Stimulated activated CD8-positive, alpha-beta memory T cell treated with anti-CD3 and anti-CD28 coated beads, Interleukin-4, amount 100 ng/mL, for 1 hour (primary cell): ENCODE results near the gene PALLD.

Source experiments
- DNase-seq, 2 donors: peaks; one replicate each; pipeline ENCODE4 v3.0.0-alpha.2; 2020; ENCODE audit warnings: low read depth in 2 of 2, low spot score in 1 of 2

The PALLD gene

GRCh38 chr4:168755598-168756477, 259.0 kb downstream of the PALLD start:
- DNase-seq = no peak

GRCh38 chr4:168757500-168757899, 260.6 kb downstream of the PALLD start:
- DNase-seq = no peak

- DNase-seq = no peak
Measured at GRCh38 chr4:168758351-168758876, 261.6 kb downstream of the PALLD start.

GRCh38 chr4:168759321-168759720, 262.5 kb downstream of the PALLD start:
- DNase-seq = no peak

- DNase-seq = no peak
Measured at GRCh38 chr4:168759959-168760527, 263.2 kb downstream of the PALLD start.

- no peak for DNase-seq
Measured at GRCh38 chr4:168761066-168761465, 264.2 kb downstream of the PALLD start.

GRCh38 chr4:168765322-168765721, 268.5 kb downstream of the PALLD start:
- no peak for DNase-seq

GRCh38 chr4:168765726-168766125, 268.9 kb downstream of the PALLD start:
- DNase-seq = no peak

- no peak for DNase-seq
Measured at GRCh38 chr4:168766604-168767316, 269.9 kb downstream of the PALLD start.

- no peak for DNase-seq
Measured at GRCh38 chr4:168769416-168769815, 272.6 kb downstream of the PALLD start.

- no peak for DNase-seq
Measured at GRCh38 chr4:168769837-168770236, 273.0 kb downstream of the PALLD start.

GRCh38 chr4:168771251-168771650, 274.4 kb downstream of the PALLD start:
- DNase-seq = no peak

- no peak for DNase-seq
Measured at GRCh38 chr4:168773388-168774195, 276.7 kb downstream of the PALLD start.

- DNase-seq = no peak
Measured at GRCh38 chr4:168776382-168776781, 279.5 kb downstream of the PALLD start.

- DNase-seq = no peak
Measured at GRCh38 chr4:168777277-168777965, 280.6 kb downstream of the PALLD start.

- no peak for DNase-seq
Measured at GRCh38 chr4:168781341-168781740, 284.5 kb downstream of the PALLD start.

GRCh38 chr4:168781926-168782325, 285.1 kb downstream of the PALLD start:
- DNase-seq = no peak

- DNase-seq = no peak
Measured at GRCh38 chr4:168782439-168782838, 285.6 kb downstream of the PALLD start.

GRCh38 chr4:168784786-168785461, 288.1 kb downstream of the PALLD start:
- no peak for DNase-seq

- no peak for DNase-seq
Measured at GRCh38 chr4:168787334-168787733, 290.5 kb downstream of the PALLD start.
